Stimulated activated CD4-positive, alpha-beta T cell treated with anti-CD3 and anti-CD28 coated beads, Interleukin-4, amount 100 ng/mL, for 48 hours (primary cell): Measurements from ENCODE around the gene SSH3.
A peak's percentile ranks its signal among the peaks of the same experiment; 100 is the strongest.

Experiments
- DNase-seq, 2 donors: peaks; one replicate each; pipeline ENCODE4 v3.0.0-alpha.2; 2020; ENCODE audit warnings: low read depth in 2 of 2

Gene SSH3

DNA sequence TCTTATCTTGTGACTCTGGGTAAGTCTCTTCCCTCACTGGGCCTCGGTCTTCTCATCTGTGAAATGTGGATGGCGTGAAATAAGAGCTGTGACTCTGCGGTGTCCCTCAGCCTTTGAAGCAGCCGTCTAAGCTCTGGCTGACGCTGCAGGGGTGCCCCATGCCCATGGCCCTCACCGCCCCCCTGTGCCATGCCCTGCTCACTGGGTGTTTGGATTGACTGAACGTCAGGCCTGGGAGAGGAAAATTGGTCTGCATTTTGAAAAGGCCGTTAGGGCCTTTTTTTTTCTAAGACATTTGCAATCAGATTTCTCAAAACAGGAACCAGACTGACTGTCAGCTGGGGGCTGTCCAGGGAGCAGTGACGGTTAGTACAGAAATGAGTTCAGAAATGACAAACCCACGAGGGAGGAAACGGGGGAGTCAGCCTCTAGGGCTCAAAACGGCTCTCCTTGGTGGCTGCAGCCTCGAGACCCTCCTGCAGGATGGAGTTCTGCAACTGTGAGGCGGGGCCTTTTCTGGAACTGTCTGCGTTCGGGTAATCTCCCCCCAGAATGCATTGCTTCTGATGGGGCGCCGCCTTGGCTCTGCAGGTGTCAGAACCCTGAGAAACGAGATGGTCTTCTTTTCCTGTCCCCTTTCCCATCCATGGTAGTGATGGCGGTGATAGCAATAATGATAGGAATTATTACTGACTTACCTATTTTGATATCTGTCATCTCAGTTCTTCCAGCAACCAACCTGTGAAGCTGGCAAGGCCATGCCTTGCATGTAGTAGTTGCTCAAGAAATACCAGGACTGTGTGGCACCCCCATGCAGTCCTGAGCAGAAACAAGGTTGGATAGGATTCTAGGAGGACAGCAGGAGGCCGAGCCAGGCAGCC, 35.0 kb upstream of the SSH3 start:
- peak in 1 of 2 donors; percentile 66 for DNase-seq

DNA sequence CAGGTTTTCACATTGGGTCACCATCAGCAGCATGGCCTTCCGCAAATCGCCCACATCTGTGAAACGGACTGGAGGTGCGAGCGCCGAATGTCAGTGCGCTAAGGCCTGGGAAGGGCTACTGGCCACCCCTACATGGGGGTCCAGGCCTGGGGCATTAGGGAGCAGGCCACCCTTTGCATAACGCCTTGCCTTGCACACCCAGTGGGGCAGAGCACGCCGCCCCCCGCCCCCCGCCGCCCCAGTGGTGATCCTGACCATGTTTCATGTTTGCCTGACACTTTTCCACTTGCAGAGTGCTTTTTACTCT, 34.4 kb upstream of the SSH3 start:
- DNase-seq = no peak

DNA sequence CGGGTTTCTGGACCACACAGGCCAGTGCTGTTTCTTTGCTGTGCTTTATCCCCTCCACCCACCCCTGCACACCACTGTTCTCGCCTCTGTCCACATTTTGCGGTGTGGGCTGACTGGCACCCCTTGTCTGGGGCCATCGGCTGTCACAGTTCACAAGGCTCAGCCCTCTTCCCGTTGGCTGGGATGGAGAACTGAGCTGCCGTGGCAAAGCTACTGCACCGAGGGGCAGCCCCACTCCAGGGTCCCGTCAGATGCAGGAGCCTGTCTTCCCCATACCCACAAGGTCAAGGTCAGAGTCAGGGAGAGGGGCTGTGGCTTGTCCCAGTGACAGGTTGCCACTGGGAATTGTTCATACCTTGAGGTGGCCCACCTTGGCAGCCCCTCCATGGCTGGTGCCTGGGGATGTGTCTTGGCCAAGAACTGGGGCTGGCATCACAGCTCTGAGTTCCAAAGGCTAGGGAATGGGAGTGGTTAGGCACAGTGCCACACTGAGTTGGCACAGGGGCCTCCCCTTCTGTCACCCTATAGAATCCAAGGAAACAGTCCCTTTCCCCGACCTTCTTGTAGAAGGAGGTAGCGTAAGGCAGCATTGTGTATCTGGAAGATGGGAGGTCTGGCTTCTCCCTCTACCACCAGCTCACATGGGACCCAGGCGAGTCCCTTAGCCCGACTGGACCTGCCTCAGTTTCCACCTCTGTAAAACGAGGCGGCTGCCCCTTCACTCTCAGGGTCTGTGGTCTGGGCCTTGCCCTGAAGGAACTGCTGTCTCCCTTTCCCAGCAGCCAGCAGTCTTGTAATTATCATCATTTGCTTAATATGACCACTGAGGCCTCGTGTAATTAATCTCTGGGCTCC, 33.7 kb upstream of the SSH3 start:
- DNase-seq = no peak

DNA sequence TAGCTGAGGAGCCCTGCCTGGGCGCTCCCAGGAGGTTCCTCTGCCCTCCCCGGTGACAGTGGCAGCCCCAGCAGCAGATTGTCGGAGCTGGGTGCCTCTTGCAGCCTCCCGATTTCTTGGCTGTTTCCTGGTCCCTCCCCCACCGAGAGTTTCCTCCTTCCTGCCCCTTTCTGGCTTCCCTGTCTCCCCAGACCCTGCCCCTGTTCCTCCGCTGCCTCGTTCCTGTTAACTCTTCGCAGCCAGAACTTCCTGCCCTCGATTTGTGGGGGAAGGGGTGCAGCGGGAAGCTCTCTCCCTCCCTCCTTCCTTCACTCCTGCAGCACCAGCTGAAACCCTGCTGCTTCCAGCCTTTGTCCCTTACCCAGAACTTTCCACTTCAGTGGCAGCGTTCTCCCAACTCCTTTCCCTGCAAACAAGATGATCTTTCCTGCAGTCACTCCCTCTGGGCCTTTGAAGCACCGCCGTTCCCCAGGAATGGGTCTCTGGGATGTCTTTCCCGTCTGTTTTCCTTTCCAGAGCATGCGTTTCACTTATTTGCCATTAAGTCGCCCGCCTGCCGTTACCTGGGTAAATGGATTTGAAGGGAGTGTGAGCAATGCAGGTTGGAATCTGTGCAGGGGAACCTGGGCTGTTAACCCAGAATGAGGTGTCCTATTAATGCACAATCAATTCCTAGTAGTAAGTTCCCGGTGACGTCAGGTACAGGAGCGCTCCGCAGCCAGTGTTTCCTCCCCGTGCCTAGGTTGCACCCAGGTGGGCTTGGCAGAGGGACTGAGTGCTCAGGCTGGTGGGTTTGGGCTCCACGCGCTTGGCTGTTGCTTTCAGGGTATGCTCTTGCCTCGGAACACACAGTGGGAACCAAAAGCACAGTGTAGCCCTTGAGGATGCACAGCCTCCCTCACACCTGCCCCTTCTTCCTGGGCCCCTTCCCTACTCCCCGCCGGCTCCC, 32.8 kb upstream of the SSH3 start:
- DNase-seq = no peak

DNA sequence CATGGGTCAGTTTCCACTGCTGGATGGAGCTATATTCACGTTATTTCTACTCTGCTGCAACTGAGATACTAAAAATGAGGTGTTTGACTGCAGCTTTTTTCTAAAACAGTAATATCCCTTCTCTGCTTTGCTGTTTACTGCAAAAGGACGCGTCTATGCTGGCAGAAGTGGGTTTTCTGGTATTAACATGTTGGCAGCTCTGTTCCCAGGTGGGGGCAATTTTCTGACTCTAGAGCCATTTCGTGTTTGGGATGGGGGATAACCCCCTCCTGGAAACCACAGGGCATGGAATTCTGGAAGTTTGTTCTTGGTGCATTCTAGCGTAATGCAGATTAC, 32.2 kb upstream of the SSH3 start:
- no peak for DNase-seq

- peak in 1 of 2 donors; percentile 64 for DNase-seq
These were observed 31.6 kb upstream of the SSH3 start for GRCh38 chr11:67271541-67272284.

DNA sequence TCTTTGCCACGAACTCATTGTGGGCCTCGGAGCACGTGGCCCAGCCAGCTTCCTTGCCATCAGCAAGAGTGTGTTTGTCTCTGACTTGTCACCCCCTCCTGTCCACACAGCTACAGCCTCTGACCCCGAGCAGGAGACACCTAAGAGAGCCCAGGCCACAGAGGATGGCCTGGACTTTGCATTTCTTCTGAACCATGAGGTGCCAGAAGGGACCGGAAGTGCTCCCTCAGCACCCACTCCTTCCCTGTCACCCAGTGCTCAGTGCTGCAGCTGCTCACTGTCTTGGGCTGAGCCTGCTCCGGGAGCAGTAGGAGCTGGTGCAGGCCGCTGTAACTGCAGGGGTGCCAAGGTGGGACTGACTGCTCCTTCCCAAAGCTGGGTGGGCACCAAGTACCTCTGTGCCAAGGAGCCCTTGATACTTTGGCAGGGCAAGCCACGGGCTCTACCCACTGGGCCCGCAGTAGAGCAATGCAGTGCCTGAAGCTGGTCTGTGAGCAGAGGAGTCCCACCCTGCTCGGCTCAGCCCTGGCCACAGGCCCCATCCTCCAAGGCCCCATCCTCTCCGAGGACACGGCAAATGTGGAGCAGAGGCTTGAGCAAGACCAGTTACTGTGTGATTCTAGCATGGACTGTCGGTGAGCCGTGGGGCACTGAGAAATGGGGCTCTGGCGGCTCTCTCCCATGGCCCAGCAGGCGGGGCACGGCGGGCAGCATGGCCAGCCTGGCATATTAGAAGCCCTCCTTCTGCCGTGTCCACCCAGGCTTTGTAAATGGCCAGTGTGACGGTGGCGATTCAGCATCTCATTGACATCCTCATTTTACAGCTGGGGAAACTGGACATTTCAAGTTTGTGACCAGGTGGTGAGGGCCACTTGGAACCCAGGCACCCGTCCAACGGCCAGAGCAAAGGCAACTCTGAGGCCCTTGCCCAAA, 30.7 kb upstream of the SSH3 start:
- no peak for DNase-seq

GRCh38 chr11:67273260-67273990, 29.9 kb upstream of the SSH3 start:
- DNase-seq = no peak

DNA sequence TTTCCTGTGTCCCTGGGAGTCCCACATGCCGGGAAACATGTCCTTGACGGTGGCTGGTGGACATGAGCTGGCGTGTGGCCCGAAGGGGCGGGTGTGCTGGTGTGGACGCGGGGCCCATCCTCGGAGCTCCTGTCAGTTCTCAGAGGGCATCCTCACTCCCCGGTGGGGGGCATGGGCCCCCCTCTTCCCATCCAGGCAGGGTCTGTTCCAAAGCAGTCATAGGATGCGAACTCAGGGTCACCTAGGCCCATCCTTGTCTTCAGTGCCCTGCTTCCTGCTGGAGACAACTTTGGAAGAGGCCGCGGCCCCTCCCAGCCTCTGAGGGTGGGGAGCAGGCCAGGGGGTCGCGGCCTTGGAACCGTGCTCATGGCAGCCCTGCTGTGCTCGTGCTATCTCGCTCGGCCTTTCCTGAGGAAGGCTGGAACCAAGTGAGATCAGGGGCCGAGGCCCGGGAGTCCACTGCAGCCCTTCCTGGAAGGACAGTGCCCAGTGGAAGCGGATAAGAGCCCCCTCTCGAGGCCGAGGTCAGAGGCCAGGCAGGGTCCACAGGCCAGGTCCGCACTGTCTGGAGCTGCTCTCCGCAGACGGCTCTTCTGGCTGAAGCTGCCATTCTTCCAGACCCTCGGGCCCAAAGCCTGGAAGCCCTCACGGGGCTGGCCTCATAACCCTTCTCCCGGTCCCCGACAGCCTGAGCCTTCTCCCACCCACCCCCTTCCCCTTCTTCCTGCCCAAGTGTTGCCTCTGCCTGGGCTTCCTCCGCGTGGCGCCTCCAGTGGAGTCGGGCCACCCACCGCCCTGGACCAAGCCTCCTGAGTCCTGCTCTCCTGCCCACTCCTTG, 28.3 kb upstream of the SSH3 start:
- DNase-seq = no peak

GRCh38 chr11:67275606-67276409, 27.5 kb upstream of the SSH3 start:
- no peak for DNase-seq

- DNase-seq = no peak
These were observed 26.5 kb upstream of the SSH3 start for GRCh38 chr11:67276781-67277230.

DNA sequence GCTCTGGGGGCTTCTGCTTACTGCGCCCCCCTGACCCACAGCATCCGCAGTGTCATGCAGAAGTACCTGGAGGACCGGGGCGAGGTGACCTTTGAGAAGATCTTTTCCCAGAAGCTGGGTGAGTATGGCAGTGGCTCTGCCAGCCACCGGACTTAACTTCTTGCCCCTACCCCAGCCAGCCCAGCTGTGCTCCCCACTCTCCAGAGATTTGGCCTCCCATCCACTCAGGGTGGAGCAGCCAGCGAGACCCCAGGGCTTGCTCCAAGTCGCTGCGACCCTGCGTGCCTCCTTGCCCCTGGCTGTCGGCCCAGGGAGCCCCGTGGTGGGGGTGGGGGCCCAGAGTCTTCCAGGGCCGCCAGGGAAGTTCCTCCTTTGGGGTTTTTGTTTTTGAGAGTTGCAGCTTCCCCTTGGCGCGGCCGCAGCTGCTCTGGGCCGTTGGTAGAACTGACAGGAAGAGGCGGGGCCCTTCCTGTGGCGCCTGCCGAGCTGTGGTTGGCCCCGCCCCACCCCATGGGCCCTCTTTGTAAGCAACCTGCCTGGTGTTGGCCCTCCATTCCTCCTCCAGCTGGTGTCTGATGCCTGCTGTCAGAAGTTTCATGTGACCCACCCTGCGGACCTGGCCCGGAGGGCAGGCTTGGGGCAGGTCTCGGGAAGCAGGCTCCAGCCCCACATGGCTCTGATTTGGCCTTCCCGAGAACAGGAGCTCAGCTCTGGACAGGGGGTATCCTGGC, 25.9 kb upstream of the SSH3 start:
- DNase-seq = peak; percentile 79 to 88

- DNase-seq = no peak
These were observed 25.0 kb upstream of the SSH3 start for GRCh38 chr11:67278135-67278938.

DNA sequence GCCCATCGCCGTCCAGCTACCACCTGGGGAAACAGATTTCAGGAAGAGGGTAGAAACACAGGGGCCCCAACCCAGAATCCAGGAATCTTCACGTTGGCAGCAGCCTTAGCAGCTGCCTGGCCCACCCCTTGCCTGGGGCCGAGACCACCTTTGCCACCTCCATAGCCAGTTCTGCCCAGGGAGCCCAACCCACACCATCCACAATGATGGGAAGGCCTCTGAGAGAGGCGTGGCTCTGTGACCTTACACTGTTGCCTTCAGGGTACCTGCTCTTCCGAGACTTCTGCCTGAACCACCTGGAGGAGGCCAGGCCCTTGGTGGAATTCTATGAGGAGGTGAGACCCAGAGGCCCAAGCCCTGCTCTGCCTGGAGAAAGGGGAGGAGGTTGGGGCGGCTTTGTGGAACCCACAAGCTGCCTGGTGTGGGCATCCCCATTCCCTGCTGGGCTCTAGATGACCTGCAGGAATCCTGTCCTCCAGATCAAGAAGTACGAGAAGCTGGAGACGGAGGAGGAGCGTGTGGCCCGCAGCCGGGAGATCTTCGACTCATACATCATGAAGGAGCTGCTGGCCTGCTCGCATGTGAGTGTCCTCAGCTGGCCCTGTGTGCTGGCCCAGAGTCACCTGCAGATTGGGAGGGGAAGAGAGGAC, 24.3 kb upstream of the SSH3 start:
- no peak for DNase-seq

GRCh38 chr11:67279589-67280340, 23.6 kb upstream of the SSH3 start:
- DNase-seq = no peak
